Vagina (tissue), 2 donors: ENCODE measurements around the gene KIAA0825.

ENCODE experiments used
- POLR2A ChIP-seq, 2 donors: fragments of 450-650 bp; IDR thresholded peaks; one replicate each; pipeline ENCODE4 v1.6.1; 2017; ENCODE audit warnings: antibody characterized with exemption in 2 of 2, mild to moderate bottlenecking in 2 of 2, moderate library complexity in 2 of 2
- POLR2AphosphoS5 ChIP-seq, 2 donors: sonication (generic); formaldehyde crosslinking; IDR thresholded peaks; one replicate each; pipeline ENCODE4 v1.9.0; 2017; ENCODE audit warnings: antibody characterized with exemption in 2 of 2, mild to moderate bottlenecking in 2 of 2, low read depth in 1 of 2; ENCODE audit not compliant: insufficient read depth in 1 of 2
- TF ChIP-seq, protein P1 (sequence below), 3 experiments: fragments of 450-650 bp in 2 of 3; fragments of 200-600 bp in 1 of 3; sonication (generic) in 1 of 3; IDR thresholded peaks; one replicate each; pipeline ENCODE4 v1.5.1; 2017 to 2019; ENCODE audit warnings: antibody characterized with exemption in 3 of 3, mild to moderate bottlenecking in 2 of 3, moderate library complexity in 2 of 3

DNA sequence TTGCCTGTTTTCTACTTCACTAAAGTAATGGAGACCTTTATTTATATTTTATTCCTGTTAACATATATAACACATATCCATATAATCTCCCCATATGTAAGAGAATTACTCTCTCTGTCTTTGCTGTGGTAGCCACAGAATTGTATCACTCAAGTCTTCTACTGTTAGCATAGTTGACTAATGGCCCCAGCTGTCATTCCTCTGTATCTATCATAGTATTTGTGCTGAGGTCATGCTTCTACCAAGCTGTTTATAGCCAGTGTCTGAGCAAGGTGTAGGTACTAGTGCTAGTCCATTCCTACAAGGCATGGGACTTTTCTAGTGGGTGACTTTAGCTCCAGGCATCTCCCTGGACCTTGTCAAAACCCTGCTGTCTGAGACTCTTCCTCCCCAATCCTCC, 244.1 kb downstream of the KIAA0825 start:
- TF ChIP-seq, protein P1, sequence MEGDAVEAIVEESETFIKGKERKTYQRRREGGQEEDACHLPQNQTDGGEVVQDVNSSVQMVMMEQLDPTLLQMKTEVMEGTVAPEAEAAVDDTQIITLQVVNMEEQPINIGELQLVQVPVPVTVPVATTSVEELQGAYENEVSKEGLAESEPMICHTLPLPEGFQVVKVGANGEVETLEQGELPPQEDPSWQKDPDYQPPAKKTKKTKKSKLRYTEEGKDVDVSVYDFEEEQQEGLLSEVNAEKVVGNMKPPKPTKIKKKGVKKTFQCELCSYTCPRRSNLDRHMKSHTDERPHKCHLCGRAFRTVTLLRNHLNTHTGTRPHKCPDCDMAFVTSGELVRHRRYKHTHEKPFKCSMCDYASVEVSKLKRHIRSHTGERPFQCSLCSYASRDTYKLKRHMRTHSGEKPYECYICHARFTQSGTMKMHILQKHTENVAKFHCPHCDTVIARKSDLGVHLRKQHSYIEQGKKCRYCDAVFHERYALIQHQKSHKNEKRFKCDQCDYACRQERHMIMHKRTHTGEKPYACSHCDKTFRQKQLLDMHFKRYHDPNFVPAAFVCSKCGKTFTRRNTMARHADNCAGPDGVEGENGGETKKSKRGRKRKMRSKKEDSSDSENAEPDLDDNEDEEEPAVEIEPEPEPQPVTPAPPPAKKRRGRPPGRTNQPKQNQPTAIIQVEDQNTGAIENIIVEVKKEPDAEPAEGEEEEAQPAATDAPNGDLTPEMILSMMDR (IDR thresholded peaks at IDR 0.05): no peak
- TF ChIP-seq POLR2AphosphoS5 (IDR thresholded peaks at IDR 0.05; ENCODE audit: insufficient read depth in 1 of 2, low read depth in 1 of 2): no peak
- no peak for TF ChIP-seq POLR2A (IDR thresholded peaks at IDR 0.05)
